ENCODE data around the gene LIX1L.

DNA sequence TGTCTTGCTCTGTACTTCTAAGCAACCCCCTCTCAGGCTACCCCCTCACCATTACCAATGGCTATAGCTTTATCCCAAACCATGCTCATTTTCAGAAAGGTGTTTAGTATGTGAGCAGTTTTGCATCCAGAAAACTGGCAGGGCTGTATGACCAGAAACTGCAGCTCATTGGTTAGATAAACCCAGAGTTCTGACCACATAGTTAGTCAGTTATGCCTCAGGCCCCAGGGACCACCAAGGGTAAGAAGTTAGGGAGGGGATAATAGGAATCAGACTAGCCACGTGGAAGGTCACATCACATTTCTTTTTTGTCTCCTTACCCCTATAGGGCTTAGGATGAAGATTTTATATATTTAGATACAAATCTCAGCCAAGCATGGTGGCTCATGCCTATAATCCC lies 49.2 kb downstream of the LIX1L start:
- TF ChIP-seq, protein P1, sequence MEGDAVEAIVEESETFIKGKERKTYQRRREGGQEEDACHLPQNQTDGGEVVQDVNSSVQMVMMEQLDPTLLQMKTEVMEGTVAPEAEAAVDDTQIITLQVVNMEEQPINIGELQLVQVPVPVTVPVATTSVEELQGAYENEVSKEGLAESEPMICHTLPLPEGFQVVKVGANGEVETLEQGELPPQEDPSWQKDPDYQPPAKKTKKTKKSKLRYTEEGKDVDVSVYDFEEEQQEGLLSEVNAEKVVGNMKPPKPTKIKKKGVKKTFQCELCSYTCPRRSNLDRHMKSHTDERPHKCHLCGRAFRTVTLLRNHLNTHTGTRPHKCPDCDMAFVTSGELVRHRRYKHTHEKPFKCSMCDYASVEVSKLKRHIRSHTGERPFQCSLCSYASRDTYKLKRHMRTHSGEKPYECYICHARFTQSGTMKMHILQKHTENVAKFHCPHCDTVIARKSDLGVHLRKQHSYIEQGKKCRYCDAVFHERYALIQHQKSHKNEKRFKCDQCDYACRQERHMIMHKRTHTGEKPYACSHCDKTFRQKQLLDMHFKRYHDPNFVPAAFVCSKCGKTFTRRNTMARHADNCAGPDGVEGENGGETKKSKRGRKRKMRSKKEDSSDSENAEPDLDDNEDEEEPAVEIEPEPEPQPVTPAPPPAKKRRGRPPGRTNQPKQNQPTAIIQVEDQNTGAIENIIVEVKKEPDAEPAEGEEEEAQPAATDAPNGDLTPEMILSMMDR (IDR thresholded peaks at IDR 0.05 in 8 of 11, conservative IDR thresholded peaks at IDR 0.05 in 3 of 11): no peak
- no peak for TF ChIP-seq POLR2AphosphoS5 (IDR thresholded peaks at IDR 0.05)

Data from spleen (tissue), 7 donors.